ENCODE results near the gene CCDC177.
A peak's percentile ranks its signal among the peaks of the same experiment; 100 is the strongest.

The CCDC177 gene

DNA sequence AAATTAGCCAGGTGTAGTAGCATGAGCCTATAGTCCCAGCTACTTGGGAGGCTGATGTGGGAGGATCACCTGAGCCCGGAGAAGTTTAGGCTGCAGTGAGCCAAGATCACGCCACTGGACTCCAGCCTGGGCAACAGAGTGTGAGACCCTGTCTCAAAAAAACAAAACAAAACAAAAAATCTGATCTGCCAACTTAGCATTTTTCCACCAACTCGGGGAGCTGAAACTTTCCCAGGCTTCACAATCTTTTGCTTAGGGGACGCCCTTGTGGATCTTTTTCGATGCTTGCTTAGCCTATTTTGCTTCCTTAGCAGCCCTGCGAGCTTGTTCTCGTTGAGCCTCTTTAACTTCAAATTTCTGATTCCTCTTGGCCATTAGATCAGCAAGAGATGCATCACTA is 13.8 kb downstream of the CCDC177 start:
- no peak for DNase-seq

DNA sequence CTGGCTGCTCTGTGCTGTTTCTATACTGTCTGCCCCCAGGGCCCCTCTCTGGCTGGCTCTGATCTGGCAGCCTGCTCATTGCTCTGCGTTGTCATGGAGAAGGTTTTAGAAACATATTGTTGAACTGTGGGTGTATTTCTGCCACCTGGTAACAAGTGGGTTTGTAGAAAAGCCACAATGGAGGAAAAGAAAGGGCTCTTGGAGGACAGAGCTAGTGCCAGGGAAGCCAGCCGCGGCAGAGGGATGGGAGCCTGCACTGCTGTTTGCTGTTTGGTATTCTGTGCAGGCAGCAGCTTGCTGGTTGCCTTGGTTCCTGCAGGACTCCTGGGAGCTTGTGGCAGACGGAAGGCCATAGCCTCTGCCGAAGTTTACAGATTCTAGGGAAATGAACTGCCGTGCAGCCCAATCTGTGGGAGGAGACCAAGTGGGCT is 15.1 kb downstream of the CCDC177 start:
- DNase-seq = no peak

DNA sequence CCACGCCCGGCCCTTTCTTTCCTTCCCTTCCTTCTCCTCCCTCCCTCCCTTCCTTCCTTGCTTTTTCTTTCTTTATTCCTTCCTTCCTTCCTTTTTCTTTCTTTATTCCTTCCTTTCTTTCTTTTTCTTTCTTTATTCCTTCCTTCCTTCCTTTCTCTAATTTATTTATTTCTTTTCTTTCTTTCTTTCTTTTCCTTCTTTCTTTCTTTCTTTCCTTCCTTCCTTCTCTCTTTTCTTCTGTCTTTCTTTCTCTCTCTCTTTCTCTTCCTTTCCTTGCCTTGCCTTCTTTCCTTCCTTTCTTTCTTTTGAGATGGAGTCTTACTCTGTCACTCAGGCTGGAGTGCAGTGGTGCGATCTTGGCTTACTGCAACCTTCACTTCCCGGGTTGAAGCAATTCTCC is 15.9 kb downstream of the CCDC177 start:
- no peak for DNase-seq

DNA sequence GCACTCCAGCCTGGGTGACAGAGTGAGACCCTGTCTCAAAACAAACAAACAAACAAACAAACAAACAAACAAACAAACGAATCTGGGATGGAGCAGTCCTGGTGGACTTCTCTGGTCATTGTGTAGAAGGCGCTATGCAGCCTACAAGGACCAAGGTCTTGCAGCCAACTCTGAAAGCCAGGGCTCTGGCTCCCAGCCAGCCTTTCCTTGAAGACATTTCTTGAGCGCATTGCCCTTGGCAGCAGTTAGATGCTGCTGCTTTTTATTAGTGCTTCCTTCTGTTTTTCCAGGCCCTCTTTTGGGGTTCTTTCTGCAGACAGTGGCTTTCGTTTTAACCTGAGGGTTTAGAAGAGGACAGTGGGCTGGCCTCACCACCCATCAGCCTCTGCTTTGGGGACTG is 20.2 kb downstream of the CCDC177 start:
- DNase-seq = no peak

DNA sequence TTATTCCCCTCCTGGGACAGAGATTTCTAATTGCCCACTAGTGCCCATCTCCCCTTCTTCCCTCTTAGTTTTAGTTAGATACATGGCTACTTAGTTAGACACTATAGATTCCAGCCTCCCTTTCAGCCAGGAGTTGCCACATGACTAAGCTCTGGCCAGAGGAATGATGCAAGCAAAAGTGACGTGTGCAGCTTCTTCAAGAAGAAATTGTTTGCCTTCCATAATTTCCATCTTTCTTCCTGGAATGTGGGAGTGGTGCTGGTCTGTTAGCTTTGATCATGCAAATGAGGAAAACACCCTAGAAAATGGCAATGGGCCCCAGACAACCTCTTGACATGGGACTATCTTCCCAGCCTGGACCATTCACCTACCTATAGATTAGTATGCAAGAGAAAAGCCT is 21.4 kb downstream of the CCDC177 start:
- no peak for DNase-seq

DNA sequence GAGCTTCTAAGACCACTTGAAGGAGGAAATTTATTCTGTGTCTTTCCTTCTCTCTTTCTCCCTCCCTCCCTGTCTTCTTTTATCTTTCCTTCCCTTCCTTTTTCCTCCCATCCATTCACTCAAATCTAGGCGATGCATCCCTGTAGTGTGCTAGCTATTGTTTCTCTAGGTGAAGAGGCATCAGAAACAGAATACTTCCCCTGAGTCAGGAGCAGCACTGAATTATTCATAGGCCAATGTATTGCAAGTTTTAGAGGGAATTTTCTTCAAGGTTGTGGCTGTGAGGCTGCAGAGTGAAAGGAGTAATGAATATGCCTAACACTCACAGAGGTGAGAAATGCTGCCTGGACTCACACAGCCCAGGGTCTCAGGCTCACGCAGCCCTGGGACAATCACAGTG is 23.2 kb downstream of the CCDC177 start:
- DNase-seq = no peak

DNA sequence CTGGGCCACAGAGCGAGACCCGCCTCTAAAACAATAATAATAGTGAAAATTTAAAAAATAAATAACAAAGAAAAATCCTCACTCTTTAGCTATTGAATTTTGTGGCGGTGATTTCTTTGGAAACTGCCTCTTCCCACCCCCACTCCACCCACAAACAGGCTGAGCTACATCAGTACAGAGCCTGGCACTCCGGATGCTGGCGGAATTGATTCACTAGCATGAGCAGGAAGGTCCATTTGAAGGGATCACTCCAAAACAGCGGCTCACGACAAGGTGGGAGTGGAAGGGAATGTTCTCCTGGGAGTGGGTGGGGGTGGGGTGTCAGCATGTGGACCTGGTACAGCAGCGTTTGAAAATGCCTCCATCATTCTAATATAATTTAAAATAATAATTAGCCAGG is 26.1 kb downstream of the CCDC177 start:
- DNase-seq = no peak

DNA sequence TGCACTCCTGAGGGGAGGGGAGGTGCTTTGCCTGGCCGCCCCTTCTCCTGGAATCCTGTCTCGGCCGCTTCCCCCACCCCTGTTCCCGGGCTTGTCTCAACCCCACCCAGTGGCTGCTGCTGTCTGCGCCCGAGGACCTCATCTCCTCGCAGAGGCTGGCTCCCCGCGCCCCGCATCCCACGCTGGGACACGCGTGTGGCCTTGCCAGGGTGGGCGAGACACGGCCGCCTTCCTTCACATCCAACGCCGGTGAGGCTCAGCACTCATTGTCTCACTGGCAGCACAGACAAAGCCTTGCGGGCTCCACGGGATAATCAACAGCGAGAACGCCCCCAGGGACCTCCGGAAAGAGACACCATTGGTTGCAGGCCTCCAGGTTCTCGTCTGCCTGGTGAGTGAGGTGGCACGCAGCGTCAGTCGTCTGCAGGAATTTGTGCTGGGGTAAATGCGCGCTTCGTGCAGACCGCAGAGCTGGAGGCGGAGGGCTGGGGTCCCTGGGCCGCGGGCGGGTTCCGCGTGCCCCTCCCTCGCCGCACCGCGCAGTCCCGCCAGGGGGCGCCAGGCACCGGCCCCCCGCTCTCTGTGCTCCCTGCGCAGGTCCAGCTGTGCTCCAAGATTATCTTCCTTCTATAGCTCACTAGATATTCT is 26.8 kb downstream of the CCDC177 start:
- DNase-seq = no peak

DNA sequence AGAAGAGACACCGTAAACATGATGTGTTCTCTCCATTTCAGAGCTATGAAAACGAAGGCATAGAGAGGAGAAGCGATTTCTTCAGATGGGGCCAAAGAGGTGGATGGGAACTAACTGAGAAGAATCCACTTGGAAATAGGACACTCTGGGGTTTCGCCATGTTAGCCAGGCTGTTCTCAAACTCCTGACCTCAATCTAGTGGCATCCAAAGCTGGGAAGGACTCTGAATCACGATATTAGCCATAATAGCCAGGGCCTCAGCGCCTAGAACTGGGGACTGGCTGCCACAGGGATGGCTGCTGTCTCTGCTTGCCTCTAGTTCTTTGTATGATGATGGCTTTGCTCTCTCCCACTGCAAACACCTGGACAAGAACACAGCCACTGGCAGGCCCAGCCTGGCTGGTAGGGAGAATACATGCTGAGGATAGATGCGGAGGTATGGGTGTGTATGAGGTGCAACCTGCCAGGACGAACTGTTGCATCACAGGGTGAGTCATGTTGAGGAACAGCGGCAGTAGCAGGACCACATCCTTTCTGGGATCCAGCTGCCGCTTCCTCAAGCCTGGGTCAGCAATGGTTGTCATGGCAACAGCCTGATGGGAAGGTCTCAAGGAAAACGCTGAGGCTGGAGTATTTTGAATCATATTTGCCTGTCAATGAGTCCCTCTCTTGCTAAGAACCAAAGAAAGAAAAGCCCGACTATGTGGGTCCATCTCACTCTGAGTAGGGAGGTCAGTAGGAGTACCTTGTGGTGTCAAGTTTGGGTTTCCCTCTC is 31.1 kb downstream of the CCDC177 start:
- peak; percentile 2 to 9 for DNase-seq

DNA sequence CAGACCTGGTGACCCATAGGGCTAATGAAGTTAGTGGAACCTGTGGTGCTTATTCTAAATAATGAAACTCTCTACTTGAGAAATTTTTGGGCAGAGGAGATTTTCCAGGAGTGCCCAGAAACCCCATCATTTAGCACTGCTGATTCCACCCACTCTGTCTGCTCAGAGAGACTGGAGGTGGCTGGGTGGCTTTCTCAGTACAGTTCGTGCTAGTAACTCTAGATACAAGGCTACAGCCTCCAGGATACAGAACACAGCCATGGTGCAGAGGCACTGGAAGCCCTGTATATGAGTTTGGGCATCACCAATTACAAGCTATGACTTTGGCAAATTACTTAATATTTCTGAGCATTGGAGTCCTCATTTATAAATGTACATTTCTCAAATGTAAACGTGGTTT is 32.4 kb downstream of the CCDC177 start:
- no peak for DNase-seq

DNA sequence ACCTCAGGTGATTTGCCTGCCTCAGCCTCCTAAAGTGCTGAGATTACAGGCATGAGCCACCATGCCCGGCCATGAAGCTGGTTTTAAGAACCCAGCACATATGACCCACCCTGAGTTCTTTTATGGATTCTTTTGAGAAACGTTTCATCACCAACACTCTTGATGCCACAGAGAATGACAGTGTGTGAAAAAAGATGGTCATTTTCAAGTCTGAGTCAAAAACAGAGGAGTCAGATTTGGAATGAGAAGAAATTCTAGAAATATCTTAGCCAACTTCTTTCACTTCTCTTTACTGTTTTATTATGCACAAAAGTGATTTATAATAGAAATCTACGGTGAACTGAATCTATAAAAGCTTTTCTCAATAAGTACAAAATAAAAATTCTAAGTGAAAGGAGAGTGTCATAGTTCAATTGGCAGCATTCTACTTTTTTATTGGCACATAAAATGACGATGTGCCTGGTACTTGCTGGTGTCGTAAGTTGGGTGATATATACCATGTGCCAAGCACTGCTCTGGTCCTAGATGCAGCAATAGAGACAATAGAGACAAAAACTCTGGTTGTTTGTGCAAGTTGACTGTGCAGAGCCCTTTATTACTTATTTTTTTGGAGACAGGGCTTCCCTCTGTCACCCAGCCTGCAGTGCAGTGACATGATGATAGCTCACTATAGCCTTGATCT is 33.9 kb downstream of the CCDC177 start:
- DNase-seq = no peak

DNA sequence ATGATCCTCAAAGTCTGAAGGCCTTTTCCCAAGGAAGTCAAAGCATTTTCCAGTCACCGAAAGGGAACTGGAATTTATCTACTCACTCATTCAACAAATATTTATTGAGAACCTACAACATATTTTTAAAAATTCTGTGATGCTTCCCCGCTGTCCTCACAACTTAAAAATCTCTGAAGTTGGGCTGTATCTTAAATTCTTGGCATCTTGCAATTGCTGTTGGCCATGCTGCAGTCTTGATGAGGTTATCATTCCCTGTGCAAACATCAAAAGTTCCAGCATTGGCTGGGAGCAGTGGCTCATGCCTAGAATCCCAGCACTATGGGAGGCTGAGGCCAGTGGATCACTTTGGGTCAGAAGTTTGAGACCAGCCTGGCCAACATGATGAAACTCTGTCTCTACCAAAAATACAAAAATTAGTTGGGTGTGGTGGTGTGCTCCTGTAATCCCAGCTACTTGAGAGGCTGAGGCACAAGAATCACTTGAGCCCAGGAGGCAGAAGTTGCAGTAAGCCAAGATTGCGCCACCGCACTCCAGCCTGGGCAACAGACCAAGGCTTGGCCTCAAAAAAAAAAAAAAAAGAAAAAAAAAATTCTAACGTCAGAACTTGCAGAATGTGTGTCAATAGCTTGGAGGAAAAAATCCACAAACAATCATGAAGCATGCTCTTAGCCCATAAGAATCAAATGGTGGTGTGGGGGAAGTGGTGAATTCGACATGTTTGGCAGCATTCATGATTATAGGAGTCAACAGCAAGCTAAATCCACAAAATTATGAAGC is 34.9 kb downstream of the CCDC177 start:
- DNase-seq = no peak

DNA sequence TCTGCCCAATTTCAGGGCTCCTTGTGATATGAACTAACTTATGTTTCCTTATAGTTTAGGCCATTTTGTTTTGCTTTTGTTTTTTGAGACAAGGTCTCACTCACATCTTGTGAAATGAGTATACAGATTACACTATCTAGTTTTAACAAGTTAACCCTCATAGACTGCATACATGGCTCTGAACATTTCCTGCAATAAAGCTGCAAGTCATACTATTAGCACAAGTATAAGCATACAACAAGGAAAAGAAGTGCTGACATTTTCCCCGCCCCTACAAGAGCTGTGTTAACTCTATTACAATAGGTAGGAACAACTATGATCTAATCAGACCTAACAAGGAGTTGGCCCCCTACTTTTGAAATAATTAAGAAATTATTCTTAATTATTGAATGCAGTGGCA is 35.9 kb downstream of the CCDC177 start:
- DNase-seq = no peak

DNA sequence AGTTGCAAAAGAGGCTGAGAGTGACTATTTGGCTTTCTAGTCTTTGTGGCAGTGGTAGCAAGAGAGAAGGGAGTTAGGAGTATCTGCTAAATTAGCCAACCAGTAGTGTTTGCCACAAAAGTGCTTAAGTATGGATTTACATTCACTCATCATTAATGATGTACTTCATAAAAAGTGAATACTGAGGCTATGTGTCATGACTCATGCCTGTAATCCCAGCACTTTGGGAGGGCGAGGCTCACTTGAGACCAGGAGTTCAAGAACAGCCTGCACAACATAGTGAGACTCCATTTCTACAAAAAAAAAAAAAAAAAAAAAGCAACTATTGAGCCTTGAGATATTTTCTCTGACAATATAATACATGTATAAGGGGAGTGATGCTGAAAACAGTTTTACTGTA is 36.8 kb downstream of the CCDC177 start:
- DNase-seq = no peak

DNA sequence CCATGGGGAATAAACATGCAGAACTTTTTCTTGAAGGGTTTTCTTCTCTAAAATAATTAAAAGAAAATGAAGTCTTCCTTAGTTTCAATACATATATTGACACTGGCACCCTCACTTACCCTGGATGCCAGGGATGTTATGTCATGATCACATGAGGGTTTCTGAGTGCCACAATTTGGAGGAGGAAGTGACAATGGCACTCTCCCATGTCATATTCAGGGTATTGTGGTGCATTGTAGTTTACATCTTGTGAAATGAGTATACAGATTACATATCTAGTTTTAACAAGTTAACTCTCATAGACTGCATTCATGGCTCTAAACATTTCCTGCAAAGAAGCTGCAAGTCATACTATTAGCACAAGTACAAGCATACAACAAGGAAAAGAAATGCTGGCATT is 37.7 kb downstream of the CCDC177 start:
- DNase-seq = no peak

DNA sequence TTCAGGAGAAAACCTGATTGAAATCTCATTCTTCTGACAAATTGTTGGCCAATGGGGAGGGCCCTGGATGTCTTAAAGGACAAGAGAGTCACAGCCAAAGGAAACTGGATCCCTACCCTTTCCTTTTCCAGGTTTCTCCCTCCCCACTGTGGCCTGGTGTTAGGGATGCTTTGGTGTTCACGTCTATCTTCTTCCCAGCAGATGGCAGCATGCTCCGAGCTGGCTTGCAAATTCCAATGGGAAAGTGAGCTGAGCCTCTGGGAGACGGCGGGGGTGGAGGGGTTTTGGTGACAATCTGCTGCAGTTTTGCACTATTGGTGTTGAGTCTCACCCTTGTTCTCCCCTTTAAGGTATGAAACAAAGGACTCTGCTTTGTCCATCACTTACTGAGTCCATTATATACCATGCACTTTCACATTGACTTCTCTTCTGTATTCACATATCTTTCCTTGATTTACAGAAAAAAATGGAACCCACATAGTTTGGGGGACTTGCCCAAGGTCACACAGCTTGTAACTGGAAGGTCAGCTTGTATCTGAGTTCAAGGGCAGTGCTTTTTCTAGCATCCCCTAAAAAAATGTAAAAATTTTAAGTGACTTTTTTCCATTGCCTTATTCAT is 39.3 kb downstream of the CCDC177 start:
- no peak for DNase-seq

DNA sequence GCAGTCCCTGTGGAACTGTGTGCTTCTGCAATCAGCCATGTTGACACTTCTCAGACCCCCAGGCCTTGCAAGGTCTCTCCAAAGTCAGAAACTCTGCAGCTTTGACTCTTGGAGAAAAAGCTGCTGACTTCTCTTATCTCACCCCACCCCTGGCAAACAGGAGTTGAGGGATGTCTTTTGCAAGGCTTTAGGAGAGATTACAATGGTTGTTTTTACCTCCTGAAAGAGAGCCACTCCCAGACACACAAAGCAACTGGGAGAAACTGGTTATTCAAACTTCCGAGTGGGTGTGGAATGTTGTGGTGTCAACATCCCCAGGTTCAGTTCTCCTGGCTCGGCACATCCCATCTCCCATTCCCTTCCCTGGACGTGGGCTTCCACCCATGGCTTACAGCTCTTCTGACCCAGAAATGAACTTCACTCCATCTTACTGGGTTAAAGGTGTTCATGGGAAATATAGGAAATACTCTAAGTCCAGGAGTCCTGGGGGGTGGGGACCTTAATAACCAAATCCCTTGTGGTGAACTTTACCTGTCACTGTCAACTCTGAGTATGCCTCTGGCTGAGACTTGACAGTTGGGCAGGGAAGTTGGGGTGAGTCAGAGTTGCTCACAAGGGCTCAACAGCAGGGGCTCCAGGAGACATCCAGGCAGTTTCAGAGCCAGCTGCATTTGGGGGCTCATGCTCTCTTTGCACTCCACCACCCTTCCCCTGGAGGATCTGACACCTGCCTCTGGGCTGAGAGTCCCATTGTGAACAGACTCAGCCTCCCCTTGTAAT is 41.9 kb downstream of the CCDC177 start:
- DNase-seq = no peak

DNA sequence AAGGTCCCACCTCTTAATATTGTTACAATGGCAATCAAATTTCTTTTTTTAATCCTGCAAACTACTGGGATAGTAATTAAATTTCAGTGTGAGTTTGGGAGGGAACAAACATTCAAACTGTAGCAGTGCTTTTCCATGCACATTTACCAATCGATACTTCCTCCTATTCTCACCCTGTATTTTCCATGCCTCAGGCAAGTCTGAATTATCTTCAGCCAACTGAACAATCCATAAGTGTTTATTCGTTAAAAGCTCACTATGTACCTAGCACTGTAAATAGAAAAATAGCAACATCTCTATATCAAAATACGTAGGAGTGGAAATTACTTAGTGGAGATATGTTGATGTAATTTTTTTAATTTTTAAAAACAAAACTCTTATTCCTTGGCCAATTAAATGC is 43.5 kb downstream of the CCDC177 start:
- no peak for DNase-seq

DNA sequence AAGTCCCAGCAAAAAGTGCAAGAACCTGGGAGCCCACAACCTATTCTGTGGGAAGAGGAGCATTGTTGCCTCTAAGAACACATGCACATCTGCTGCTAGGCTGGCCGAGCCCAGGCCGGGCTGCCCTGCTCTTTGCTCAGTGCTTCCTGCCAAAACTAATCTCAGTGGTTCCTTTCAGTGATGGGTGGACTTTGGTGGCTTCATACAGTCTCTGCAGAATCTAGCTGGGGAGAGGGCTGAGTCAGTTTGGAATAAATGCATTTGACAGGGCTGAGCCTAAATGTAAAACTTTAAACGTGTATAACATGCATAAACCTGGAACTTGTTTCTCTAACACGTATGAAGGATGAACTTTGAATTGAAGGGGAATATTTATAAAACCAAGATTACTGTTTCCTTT is 44.6 kb downstream of the CCDC177 start:
- no peak for DNase-seq

DNA sequence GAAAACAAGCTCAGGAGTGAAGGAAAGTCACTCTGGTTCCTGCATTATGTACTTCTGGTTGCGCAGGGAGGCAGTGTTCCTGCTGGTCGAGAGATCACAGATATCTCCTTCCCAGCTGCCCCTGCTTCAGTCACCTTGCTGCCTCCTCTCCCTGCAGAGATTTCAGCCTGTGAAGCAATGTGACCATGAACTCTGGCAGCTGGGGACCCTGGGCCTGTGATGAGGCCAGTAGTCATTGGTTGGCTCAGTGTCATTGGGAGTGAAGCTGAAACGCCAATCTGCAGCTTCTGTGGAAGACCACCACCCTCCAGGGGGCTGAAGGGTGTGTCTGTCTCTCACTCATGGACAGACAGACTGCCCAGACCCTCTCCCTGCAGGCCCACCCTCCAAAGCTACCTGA is 45.1 kb downstream of the CCDC177 start:
- no peak for DNase-seq

DNA sequence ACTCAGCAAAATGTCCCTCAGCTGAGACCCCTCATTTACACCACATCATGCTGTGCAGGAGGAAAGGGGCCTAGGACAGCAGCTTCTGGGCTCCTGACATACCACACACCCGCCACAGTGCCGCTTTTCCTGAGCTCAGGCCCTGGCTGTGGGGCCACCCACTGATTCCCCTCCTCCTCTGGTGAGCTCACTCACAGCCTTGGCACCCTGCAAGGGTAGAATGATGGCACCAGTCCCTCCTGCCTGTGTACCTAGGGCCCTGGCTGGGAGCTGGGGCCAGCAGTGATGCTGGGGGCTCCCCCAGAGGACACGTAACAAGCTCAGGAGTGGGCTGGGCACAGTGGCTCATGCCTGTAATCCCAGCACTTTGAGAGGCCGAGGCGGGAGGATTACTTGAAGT is 45.7 kb downstream of the CCDC177 start:
- DNase-seq = no peak

DNA sequence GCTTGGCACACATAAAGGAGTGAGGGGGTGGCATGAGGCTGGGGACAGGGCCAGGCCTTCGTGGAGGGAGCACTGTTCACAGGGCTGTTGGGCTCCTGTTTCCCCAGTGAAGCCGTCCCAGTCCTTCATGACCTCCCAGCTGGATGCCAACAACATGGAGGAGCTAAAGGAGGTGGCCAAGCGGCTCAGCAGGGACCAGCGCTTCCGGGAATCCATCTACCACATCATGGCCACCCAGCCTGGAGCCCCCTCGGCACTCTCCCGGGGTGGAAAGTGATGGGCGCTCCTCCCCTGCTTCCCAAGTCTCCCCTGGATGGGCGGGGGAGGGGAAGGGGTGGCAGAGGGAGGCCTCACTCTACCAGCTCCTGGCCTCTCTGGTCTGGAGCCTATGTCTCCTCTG is 46.5 kb downstream of the CCDC177 start:
- no peak for DNase-seq
